ENCODE data around the gene ITLN1. TPM values are rescaled to one million over a fixed set of nuclear protein-coding genes. Genes with fewer than 3 reads are reported as not detected.

Gene ITLN1
- total and polyA plus RNA-seq, 2 donors (not counting 3 experiments of a cell fraction or from before 2014, with no cell fraction given) = 0.12 TPM; not detected in 1

- dilution Hi-C loops (cut with MboI; ENCODE audit: extremely low pct_ligation_motif_present, low sequenced_read_pairs) (no loop called here), intact Hi-C loops (cut with micrococcal nuclease) (no loop called here)
- no peaks in the 10 kb centered on the region for H3K9me3 ChIP-seq (replicated peaks; ENCODE audit: control insufficient read depth, insufficient read depth, low read length)
- H3K4me1 ChIP-seq (ENCODE audit: control insufficient read depth, extremely low read depth, insufficient read depth, low read length) = no peaks in the 10 kb centered on the region
- no peak overlapping the region for H3K9ac ChIP-seq (replicated peaks; ENCODE audit: extremely low read depth, insufficient read depth, low read length)
- no peaks in the 10 kb centered on the region for H3K36me3 ChIP-seq (ENCODE audit: control insufficient read depth in 2 of 2, extremely low read depth in 1 of 2, insufficient read depth in 2 of 2, low read length in 2 of 2)
- TF ChIP-seq EZH2 (IDR thresholded peaks at IDR 0.05; ENCODE audit: borderline replicate concordance, low read depth, low read length, severe bottlenecking) (no peak), MAX (IDR thresholded peaks at IDR 0.05; ENCODE audit: insufficient read depth, insufficient read length) (no peak), FOS (IDR thresholded peaks at IDR 0.05; ENCODE audit: borderline replicate concordance, insufficient read depth, low read length) (no peak), JUN (IDR thresholded peaks at IDR 0.05; ENCODE audit: borderline replicate concordance, insufficient read depth, insufficient read length, low read depth) (no peak), CTCF (IDR thresholded peaks at IDR 0.05; ENCODE audit: extremely low read depth in 1 of 2, insufficient read depth in 1 of 2, low read depth in 1 of 2, low read length in 2 of 2) (no peak), POLR2AphosphoS5 (IDR thresholded peaks at IDR 0.05; ENCODE audit: insufficient read depth, low read depth, low read length) (no peak), POLR2A (IDR thresholded peaks at IDR 0.05; ENCODE audit: low read depth, low read length) (no peak), MYC (IDR thresholded peaks at IDR 0.05; ENCODE audit: low read depth, low read length) (no peak), GATA2 (IDR thresholded peaks at IDR 0.05; ENCODE audit: insufficient read depth, insufficient read length, low read depth, low read length) (no peak)
- ChIA-PET POLR2A (no interaction called here), CTCF (no interaction called here)
- no peak overlapping the region for H3K4me3 ChIP-seq (replicated peaks in 1 of 3; ENCODE audit: insufficient read depth in 1 of 3, low read depth in 1 of 3, low read length in 3 of 3)
- H3K27ac ChIP-seq (ENCODE audit: insufficient read depth, low read depth, low read length) = no peak overlapping the region
- no peak overlapping the region for H2AFZ ChIP-seq (ENCODE audit: low read depth, low read length)
- H4K20me1 ChIP-seq (replicated peaks; ENCODE audit: control insufficient read depth, extremely low read depth, insufficient read depth, low read length) = no peaks in the 10 kb centered on the region
- no peaks in the 10 kb centered on the region for H3K27me3 ChIP-seq (ENCODE audit: control insufficient read depth in 2 of 2, insufficient read depth in 2 of 2, low read length in 2 of 2)
- H3K9me1 ChIP-seq (replicated peaks; ENCODE audit: control insufficient read depth, extremely low read depth, insufficient read depth, low read length) = no peaks in the 10 kb centered on the region
- no TSS peak for BruUV-seq (replicated peaks)
- DNase-seq (ENCODE audit: low read depth, low spot score) (no peak), FAIRE-seq (no peak)
- no peak overlapping the region for H3K4me2 ChIP-seq (ENCODE audit: insufficient read depth, low read length)
- no peaks in the 10 kb centered on the region for H3K79me2 ChIP-seq (ENCODE audit: control insufficient read depth, insufficient read depth, low read length)
Measured at GRCh38 chr1:160866695-160867260, 18.2 kb downstream of the ITLN1 start.
